ENCODE measurements around the gene DISP3. TPM values are rescaled to one million over a fixed set of nuclear protein-coding genes. Genes with fewer than 3 reads are reported as not detected.

DISP3 gene
- total RNA-seq, 1 experiment from 2014 or later: 2.3 TPM

- Histone ChIP-seq H3K79me2 (ENCODE audit: insufficient read depth, low read length) (no peaks in the 10 kb centered on the region), H3K9me3 (ENCODE audit: control insufficient read depth in 1 of 2, insufficient read depth in 1 of 2, low read depth in 1 of 2, low read length in 2 of 2) (no peaks in the 10 kb centered on the region), H3K9ac (ENCODE audit: low read length) (no peak overlapping the region), H3K4me1 (ENCODE audit: control insufficient read depth in 1 of 2, insufficient read depth in 2 of 2, low read length in 2 of 2) (no peaks in the 10 kb centered on the region), H4K20me1 (ENCODE audit: insufficient read depth) (no peaks in the 10 kb centered on the region), H2AFZ (ENCODE audit: low read depth, low read length, poor library complexity, severe bottlenecking) (no peak overlapping the region), H3K27ac (ENCODE audit: low read depth, low read length) (no peak overlapping the region), H3K9me2 (ENCODE audit: insufficient read depth) (no peaks in the 10 kb centered on the region), H3K27me3 (ENCODE audit: insufficient read depth, low read length) (peaks cover 7% of the 10 kb centered on the region), H3K4me2 (ENCODE audit: low read length) (no peak overlapping the region), H3K4me3 (replicated peaks in 1 of 2; ENCODE audit: low read depth in 1 of 2, low read length in 2 of 2) (no peak overlapping the region), H3K36me3 (ENCODE audit: control insufficient read depth in 1 of 2, insufficient read depth in 2 of 2, low read length in 2 of 2) (no peaks in the 10 kb centered on the region)
- ChIA-PET CTCF (no interaction called here), RAD21 (ENCODE audit: low non-redundant PET in 1 of 2, low total read pairs in 2 of 2, uncharacterized antibody in 2 of 2, unreplicated experiment in 2 of 2) (no interaction called here), POLR2A (no interaction called here)
- intact Hi-C loops (cut with micrococcal nuclease): no loop called here
- no TSS peak for BruUV-seq (replicated peaks)
- no peak for TF ChIP-seq ZNF274 (IDR thresholded peaks at IDR 0.05; ENCODE audit: low read depth, low read length)
- TF ChIP-seq EZH2 (IDR thresholded peaks at IDR 0.05): no peak
- TF ChIP-seq POLR2AphosphoS5 (IDR thresholded peaks at IDR 0.05; ENCODE audit: low read depth, low read length): no peak
- no peak for TF ChIP-seq YY1 (IDR thresholded peaks at IDR 0.05; ENCODE audit: extremely low read depth, insufficient replicate concordance, low read depth, low read length)
- TF ChIP-seq SIN3A (IDR thresholded peaks at IDR 0.05; ENCODE audit: low read depth): no peak
- DNase-seq (ENCODE audit: low read depth, low spot score) (no peak), ATAC-seq (no peak)
Observed at GRCh38 chr1:11493972-11494655, 15.2 kb downstream of the DISP3 start.

- no peak for DNase-seq (ENCODE audit: low read depth, low spot score)
- ChIA-PET CTCF (no interaction called here), RAD21 (ENCODE audit: low non-redundant PET in 1 of 2, low total read pairs in 2 of 2, uncharacterized antibody in 2 of 2, unreplicated experiment in 2 of 2) (no interaction called here), POLR2A (no interaction called here)
- Histone ChIP-seq H3K4me3 (replicated peaks in 1 of 2; ENCODE audit: low read depth in 1 of 2, low read length in 2 of 2) (no peak overlapping the region), H3K79me2 (ENCODE audit: insufficient read depth, low read length) (no peaks in the 10 kb centered on the region), H4K20me1 (ENCODE audit: insufficient read depth) (no peaks in the 10 kb centered on the region), H3K36me3 (ENCODE audit: control insufficient read depth in 1 of 2, insufficient read depth in 2 of 2, low read length in 2 of 2) (no peaks in the 10 kb centered on the region), H3K27ac (ENCODE audit: low read depth, low read length) (no peak overlapping the region), H2AFZ (ENCODE audit: low read depth, low read length, poor library complexity, severe bottlenecking) (no peak overlapping the region), H3K9ac (ENCODE audit: low read length) (no peak overlapping the region), H3K4me1 (ENCODE audit: control insufficient read depth in 1 of 2, insufficient read depth in 2 of 2, low read length in 2 of 2) (no peaks in the 10 kb centered on the region), H3K9me2 (ENCODE audit: insufficient read depth) (no peaks in the 10 kb centered on the region), H3K4me2 (ENCODE audit: low read length) (no peak overlapping the region), H3K9me3 (ENCODE audit: control insufficient read depth in 1 of 2, insufficient read depth in 1 of 2, low read depth in 1 of 2, low read length in 2 of 2) (no peaks in the 10 kb centered on the region), H3K27me3 (ENCODE audit: insufficient read depth, low read length) (peaks cover under 1% of the 10 kb centered on the region)
- no peak for ATAC-seq
- no TSS peak for BruUV-seq (replicated peaks)
- TF ChIP-seq EZH2phosphoT487 (IDR thresholded peaks at IDR 0.05; ENCODE audit: borderline replicate concordance) (no peak), FOSL1 (IDR thresholded peaks at IDR 0.05; ENCODE audit: low read depth) (no peak), CEBPB (IDR thresholded peaks at IDR 0.05; ENCODE audit: low read depth) (no peak), ZNF274 (IDR thresholded peaks at IDR 0.05; ENCODE audit: low read depth, low read length) (no peak), SIN3A (IDR thresholded peaks at IDR 0.05; ENCODE audit: low read depth) (no peak), EGR1 (IDR thresholded peaks at IDR 0.05; ENCODE audit: low read depth) (no peak), JUND (IDR thresholded peaks at IDR 0.05) (no peak), YY1 (IDR thresholded peaks at IDR 0.05; ENCODE audit: extremely low read depth, insufficient replicate concordance, low read depth, low read length) (no peak)
- intact Hi-C loops (cut with micrococcal nuclease): no loop called here
Observed at GRCh38 chr1:11494771-11495170, 15.8 kb downstream of the DISP3 start.

Measured in HCT116 (cell line).